Activated effector memory CD4-positive, alpha-beta T cell treated with anti-CD3 and anti-CD28 coated beads, Interleukin-2, amount 50 U/mL, for 16 hours (primary cell): ENCODE results near the gene NUP205.
A peak's percentile ranks its signal among the peaks of the same experiment; 100 is the strongest.

Experiments used
- DNase-seq: peaks from one replicate; pipeline ENCODE4 v3.0.0-alpha.2; 2020

NUP205 gene

DNA sequence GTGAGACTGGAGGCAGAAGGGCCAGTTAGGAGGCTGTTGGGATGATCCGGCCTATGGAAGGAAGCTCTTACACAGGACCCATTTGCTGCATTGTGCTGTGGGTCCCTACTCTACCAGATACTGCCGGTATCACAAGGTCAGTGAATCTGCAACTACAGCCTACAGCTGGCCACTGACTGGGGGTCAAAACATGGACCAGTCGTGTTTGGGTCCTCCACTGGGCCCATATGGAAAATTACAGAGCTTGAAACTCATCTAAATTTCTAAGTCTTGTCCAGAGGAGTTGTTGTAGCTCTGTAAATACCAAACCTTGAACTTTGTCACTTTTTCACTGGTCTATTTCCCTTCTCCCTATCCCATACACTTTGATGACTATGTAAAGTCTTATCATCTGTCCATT, 5.6 kb upstream of the NUP205 start:
- no peak for DNase-seq

DNA sequence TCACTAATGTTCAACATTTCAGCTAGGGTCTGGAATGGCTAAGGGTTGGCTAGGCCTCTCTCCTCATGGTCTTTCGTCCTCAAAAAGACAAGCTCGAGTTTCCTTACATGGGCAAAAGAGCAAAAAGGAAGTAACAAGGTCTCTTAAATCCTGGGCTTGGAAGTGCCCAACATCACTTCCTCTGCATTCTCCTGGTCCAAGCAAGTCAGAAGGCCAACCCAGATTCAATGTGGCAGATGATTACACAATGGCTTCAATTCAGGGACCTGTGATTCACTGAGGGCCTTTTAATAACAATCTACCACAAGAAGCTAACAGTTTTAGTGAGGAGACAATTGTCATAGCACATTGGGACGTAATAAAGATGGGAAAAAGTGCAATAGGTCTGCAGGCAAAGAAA, 4.4 kb upstream of the NUP205 start:
- DNase-seq: no peak

DNA sequence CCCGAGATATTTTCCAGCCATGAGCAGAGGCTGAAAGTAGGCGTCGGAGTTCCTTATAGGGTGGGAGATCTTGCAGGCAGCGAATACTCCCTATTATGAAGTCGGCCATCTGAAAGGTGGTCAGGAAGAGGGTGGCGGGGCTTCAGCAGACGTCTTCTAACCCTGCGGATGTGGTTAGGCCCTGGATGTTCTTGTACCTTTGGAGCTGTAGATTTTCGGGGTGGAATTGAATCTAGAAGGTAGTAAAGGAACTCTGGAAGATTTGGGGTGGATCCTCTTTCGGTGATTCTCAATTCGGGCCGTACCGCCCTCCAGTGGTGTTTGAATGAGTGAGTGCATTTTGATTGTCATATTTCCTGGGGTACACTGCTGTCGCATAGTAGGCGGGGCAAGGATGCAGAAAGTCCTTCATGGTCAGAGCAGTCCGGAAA, 635 bp downstream of the NUP205 start:
- DNase-seq: peak; percentile 88

DNA sequence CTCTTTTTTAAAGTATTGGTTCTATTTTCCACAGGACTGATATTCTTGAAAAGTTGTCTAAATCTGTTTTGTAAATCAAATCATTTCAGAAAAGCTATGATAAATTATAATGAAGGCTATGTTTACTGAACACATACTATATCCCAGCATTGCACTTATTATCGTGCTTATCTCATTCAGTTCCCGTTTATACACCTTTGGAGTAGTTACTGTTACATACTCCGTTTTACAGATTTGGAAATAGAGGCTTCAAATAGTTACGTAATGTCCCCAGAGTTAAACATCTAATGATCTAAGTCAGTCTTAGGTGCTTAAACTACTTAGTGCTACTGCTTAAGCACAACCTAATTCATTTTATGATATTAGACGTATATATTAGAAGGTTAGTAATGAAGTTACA, 1.2 kb downstream of the NUP205 start:
- no peak for DNase-seq

DNA sequence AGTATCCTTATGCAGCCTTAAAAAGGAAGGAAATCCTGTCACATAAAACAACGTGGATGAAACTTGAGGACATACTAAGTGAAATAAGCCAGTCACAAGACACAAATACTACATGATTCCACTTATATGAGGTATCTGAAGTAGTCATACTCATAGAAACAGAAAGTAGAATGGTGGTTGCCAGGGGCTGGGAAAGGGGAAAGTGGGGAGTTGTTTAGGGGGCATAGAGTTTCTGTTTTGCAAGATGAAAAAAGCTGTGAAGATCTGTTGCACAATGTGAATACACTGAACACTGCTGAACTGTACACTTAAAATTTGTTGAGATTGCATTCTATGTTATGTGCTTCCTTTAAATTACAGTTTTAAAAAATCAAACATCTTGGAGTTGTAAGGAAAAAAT, 2.9 kb downstream of the NUP205 start:
- no peak for DNase-seq

DNA sequence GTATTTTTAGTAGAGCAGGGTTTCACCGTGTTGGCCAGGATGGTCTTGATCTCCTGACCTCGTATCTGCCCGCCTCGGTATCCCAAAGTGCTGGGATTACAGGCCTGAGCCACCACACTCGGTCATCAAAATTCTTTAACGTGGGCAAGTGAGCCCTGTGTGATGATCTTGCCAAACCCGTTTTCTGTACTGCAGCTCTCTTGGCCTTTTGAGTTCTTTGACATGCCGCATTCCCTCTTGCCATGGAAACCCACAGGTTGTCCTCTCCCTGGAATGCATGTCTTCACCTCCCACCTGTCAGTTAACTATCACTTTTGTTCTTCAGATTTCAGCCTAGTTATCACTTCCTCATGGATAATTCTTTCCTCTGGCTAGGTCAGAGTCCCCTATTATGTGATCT, 5.0 kb downstream of the NUP205 start:
- DNase-seq: no peak

DNA sequence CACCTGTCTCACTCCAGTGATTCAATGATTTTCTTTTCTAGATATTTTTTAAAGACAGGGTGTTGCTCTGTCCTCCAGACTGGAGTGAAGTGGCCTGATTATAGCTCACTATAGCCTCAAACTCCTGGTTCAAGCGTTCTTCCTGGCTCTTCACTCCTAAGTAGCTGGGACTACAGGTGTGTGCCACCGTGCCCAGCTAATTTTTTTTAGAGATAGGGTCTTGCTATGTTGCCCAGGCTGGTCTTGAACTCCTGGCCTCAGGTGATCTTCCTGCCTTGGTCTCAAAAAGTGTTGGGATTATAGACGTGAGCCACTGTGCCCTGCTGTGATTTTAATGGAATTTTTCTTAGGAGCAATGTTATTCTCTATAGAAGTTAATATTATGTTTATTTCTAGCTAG, 14.1 kb downstream of the NUP205 start:
- DNase-seq: no peak

DNA sequence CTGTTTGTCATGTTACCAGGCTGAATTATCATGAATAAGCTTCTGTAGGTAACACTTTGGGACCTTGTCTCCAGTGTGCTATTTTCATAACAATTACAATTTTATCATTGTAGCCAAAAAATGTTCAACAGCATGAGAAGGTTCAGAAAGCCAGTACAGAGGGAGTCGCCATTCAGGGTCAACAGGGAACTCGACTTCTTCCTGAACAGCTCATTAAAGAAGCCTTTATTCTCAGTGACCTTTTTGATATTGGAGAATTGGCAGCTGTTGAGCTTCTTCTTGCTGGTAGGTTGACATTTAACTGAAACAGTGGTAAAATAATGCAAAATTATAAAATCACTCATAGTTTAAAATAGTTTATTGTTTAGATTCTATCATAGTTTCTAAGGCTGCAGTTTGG, 15.8 kb downstream of the NUP205 start:
- no peak for DNase-seq

DNA sequence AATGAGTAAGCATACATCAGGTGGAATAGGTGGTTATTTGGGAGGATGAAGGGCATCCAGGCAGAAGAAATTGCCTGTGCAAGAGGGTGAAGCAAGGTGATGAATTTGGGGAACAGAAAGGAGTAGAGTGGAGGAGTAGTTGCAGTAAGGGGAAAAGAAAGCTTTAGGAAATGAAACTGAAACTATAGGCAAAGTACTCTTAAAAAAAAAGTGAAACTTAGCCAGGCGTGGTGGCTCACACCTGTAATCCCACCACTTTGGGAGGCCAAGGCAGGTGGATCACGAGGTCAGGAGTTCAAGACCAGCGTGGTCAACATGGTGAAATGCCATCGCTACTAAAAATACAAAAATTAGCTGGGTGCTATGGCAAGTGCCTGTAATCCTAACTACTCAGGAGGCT, 17.6 kb downstream of the NUP205 start:
- DNase-seq: no peak

DNA sequence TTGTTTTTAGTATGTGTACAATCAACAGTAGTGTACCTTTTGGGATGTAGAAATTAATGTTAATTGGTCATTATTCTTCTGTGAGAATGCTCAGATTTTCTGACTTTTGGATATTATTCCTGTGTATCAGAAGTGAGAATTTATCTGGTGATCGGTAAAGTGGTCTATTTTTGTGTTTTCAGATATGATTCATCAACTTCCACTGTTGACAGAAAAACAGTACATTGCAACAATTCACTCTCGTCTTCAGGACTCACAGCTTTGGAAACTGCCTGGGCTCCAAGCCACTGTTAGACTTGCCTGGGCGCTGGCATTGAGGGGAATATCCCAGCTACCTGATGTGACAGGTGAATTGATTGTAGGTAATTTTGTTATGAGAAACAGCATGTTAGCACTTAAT, 20.9 kb downstream of the NUP205 start:
- DNase-seq: no peak

DNA sequence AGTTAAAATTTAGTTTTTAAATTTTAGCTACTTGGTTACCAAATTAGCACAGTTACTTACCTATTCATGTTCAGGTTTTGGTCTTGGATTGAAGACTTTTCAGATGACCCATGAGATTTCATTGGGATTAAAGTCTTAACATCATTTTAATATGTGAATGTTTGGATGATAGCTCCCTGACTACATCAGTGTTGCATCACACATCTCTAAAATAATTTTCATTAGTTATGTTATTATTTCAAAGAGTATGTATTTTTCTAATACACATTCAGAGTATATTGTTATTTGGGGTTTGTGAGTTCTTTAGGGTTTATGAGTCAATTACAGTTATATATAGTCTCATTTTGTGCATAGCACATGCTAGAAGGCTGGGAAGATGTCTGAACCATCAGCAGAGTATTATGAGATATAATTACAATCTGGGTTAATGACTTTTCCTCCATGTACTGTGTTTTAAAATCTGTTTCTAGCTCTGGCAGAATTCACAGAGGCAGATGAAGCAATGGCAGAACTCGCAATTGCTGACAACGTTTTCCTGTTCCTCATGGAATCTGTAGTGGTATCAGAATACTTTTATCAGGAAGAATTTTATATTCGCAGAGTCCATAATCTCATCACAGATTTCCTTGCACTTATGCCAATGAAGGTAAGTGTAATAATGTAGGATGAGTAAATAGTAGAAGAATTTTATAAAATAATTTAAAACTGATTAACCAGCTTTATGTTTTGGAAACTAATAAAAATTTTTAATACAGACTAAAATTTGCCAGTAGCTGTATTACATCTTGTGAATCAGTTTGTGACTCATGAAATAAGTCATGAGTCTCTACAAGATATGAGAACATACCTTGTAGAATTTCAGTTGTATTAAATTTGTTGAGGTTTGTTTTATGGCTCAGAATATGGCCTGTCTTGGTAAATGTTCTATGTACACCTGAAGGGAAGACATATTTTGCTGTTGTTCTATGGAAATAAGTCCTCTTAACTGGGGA, 26.9 kb downstream of the NUP205 start:
- no peak for DNase-seq

DNA sequence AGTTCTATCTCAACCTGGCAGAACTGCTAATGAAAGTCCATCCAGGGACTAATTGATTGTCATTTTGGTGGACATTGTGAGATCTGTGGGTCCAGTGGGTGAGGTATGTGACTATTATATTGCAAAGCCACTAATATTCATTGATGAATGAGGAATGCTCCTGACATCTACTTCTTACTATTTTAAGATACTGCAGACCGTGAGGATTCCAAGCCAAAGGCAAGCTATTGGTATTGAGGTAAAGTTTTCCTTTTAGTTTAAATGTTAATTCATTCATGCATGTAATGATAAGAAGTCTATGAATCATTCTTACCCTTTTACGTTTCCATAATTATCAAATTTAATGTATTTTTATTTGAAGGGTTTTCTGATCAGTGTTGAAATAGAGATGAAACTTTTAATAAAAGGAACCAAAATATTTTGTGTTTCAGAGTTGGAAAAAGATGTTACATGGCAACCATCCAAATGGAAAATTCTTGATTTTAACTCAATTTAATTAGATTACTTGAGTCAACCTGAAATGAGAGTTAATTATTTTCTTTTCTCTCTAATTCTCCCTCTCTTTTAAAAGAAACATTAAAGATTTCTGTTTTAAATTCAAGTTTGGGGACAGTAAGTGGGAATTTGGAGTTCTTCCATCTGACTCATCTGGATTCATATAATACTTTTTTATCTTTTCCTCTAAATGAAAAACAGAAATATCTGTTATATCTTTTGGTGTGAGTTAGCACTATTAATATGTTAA, 39.6 kb downstream of the NUP205 start:
- no peak for DNase-seq

DNA sequence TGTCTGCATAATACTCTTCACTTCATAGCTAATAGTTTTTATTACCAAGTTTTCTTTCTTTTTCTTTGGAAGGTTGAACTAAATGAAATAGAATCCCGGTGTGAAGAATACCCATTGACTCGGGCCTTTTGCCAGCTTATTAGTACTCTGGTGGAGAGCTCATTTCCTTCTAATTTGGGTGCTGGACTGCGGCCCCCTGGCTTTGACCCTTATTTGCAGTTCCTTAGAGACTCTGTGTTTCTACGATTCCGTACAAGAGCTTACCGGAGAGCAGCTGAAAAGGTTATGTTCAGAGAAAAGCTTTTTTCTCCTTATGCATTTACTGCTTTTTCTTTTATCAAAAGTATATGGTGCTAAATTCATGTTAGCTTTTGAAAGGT, 40.2 kb downstream of the NUP205 start:
- DNase-seq: no peak

DNA sequence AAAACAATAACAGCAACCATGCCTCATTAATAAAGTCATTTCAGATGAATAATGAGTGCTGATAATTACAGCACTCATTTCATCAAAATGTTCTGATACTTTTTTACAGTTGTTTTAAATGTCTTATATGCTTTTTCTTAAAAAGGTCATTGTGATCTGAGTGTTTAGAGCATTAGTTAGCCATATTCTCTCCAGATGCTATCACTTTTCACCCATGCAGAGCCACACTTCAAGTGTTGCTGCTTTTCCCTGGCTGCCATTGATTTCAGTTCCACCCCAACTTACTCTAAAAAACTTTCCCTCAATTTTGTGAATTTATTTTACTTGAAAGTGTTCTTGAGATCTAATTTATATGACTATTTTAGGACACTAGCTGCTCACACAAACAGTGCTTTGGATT, 41.8 kb downstream of the NUP205 start:
- DNase-seq: no peak

DNA sequence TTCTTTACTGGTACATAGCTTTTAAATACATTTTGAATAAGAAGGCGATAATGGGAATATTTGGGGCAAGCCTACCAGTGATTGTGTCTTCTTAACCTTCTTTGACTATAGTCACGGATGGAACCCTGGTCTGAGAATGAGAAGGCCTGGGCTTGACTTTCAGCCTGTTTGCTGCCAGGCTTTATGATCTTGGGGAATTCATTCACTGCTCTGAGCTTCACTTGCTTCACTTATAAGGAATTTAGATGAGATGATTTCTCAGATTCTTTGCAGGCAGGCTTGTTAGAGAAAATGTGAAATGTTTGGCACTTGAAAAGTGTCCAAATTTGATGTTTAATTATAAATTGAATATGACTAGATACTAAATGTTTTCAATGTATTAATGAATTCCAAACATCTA, 42.5 kb downstream of the NUP205 start:
- DNase-seq: no peak

DNA sequence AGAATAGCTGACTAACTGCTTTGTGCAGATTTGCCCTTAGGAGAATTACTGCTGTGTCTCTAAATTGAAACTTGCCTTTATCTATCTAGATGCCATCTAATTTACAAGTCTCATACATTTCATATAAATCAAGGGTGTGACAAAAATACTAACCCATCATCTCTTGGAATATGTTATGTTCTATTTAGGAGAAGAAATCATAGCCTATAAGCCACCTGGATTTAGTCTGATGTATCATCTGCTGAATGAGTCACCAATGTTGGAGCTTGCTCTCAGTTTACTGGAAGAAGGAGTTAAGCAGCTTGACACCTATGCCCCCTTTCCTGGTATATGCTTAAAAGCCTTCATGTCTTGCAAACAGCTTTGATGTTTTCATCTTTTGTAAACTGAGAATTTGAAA, 43.5 kb downstream of the NUP205 start:
- DNase-seq: no peak

DNA sequence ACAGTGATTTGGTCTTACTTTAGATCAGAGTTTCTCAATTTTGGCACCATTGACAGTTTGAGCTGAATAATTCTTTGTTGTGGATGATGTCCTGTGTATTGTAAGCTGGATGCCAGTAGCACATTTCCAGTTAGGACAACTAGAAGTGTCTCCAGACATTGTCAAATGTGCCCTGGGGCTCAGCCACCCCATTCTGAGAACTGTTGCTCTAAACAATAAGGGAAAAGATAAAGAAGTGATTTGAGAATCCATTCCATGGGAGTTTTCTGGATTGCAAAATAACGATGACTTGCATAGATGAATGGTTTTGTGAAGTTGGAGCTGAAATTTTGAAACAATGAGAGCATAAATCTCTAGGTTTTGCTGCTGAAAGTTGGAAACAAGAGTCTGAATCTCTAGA, 44.6 kb downstream of the NUP205 start:
- no peak for DNase-seq

DNA sequence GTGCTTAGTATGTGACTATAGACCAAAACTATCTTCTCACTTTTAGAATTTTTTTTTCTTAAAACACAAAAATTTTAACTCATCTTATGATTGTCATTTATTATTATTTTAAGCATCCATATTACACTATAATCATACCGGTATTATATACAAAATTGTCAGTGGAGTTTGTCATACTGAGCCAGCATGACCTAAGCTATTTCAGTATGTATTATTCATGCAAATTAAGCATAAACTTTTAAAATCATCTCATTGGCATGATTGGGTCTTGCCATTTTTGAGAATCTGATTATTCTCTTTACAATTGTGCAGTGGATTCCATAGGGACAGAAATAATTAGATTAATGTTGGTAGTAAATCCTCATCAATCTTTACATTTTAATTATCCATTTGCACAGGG, 58.4 kb downstream of the NUP205 start:
- no peak for DNase-seq

DNA sequence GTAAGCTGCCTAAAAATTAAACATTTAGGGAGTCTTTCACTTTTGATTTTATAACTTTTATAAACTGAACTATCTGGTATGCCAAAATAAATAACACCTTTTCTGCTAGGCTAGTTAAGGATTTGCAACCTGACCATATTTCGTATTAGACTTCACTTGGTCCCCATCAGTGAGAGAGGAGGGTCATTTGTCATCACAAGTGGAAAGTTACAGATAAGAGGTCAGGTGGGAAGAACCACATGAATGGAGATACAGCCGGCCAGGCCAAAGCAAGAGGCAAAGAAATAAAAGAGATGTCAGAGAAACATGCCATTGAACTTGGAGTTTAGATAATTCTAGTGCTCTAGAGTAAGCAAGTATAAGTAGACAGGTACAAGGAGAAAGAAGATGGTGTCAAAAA, 60.1 kb downstream of the NUP205 start:
- no peak for DNase-seq

DNA sequence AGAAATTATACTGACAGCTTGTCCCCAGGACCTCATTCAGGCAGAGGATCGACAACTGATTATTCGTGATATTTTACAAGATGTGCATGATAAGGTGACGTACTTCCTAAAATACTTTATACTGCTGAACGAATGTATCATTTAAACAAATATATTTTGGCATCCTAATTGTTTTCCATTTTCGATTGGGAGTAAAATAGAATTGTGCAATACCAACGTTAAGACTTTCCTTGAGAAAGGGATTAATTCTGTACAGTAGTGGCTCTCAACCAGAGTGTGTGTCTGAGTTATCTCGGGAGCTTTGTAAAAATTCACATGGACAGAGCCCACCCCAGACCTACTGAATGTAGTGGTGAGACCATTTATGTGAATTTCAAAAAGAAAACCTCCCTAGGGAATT, 60.8 kb downstream of the NUP205 start:
- DNase-seq: no peak

DNA sequence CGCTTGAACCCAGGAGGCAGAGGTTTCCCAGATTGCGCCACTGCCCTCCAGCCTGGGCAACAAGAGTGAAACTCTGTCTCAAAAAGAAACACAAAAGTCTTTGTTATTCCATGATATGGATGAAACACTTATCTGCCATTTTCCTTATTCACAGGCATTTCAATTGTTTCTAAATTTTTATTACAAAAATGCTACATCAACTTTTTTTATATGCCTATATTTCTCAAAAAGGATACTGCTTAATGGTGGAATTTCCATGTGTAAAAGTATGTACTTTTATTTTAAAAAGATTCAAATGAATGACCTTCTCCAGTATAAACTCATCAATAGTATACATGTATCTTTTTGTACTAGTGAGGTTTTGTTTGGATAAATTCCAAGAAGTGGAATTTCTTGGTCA, 62.7 kb downstream of the NUP205 start:
- DNase-seq: no peak

DNA sequence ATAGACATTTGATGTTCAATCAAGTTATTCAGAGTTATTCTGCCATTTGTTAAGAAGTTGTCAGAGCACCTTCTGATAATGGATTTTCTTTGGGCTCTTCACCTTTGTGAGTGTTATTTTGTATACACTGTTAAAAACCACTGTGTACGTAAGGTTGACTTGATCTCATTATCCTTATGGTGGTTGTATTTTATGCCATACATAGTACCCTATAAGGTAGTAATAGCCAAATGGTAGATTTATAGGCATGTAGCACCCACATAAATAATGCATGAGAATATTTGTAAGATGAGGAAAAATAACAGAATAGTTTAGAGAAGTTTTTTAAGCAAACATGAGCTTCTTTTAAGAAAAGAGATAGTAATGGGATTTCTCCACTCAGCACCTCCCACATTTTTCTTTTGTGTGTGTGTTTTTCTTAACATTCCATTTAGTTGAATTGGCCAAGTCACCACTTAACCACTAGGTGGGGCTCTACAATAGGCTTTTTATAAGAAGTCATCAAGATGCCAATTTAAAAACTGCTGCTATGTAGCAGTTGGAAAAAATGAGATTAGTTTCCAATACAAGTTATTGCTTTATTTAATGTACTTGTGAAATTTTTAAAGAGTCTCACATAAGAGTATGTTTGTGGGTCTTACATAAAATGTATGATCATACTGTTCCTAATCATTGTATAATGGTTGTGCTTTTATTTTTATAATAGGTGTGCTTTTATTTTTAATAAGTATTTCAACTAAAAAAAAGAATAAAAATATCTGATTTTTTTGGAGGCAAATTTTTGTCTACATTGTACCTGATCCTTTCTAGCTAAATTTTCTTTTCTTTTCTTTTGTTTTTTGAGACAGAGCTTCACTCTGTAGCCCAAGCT, 63.5 kb downstream of the NUP205 start:
- no peak for DNase-seq

DNA sequence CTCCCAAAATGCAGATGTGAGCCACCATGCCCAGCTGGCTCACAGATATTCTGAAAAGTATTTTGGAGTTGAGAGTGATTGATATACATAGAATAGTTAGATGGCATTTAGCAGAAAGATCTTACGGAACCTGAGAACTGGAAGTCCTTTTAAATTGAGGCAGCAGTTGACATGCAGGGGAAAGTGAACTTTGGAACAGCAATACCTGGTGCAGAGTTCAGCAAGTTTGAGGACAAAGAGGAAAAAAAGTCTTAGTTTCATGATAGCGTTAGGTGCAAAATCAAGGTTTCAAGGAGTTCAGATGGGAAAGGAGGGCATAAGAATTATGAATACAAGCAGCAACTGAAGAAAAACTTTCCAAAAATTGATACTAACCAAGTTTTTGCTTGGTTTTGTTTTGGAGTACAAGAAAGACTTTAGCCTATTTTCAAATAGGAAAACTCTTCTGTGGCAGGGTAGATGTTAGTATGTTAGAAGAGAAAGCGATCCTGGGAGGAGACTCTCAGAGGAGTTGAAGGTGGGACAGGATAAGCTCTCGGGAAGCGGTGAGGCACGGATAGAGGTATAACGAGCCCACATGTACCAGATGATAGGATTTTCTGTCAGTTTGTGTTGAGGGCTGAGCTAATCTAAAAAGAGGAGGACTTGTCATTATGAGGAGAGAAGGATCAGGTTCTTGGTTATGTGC, 76.6 kb downstream of the NUP205 start:
- no peak for DNase-seq
